H1 (cell line): ENCODE data around the gene UPF3A. TPM values are rescaled to one million over a fixed set of nuclear protein-coding genes. Genes with fewer than 3 reads are reported as not detected.
"Not testable (repeated sequence)": the region's sequence is repeated elsewhere in the genome, so short reads cannot be mapped to it uniquely, and the experiment has no call there.

Source experiments
- CTCF ChIA-PET: fragments of 300-600 bp; sonication (Branson Sonifier 250); formaldehyde crosslinking; loops from one replicate; lab custom pipeline; 2021; ENCODE audit not compliant: partially characterized antibody; lab: Charles Lee
- POLR2A ChIA-PET: fragments of 300-600 bp; sonication (Branson Sonifier 250); formaldehyde crosslinking; loops from one replicate; lab custom pipeline; 2021; ENCODE audit warnings: inconsistent platforms; ENCODE audit not compliant: partially characterized antibody; lab: Charles Lee
- DNase-seq, 2 experiments: peaks; one replicate each; pipeline versions ENCODE4 v3.0.0 to v3.0.0-alpha.2; 2010 to 2022; ENCODE audit warnings: low spot score in 2 of 2, low read depth in 1 of 2, mixed read lengths in 1 of 2
- FAIRE-seq: peaks from 2 replicates; lab custom pipeline; 2011; peaks lifted over from hg19 to GRCh38; lab: Jason Lieb, UNC
- H2AFZ ChIP-seq: 2 replicates; pipeline ENCODE4 v1.8.1; 2012; ENCODE audit warnings: low read length, inconsistent platforms
- H2AK5ac ChIP-seq: 2 replicates; pipeline ENCODE4 v1.6.1; 2013; ENCODE audit warnings: low read depth, low read length
- H2BK120ac ChIP-seq: replicated peaks from 2 replicates; pipeline ENCODE3; 2013; ENCODE audit warnings: low read depth, low read length, inconsistent platforms
- H2BK12ac ChIP-seq: 2 replicates; pipeline ENCODE4 v1.6.1; 2013; ENCODE audit warnings: low read depth, low read length
- H2BK15ac ChIP-seq: 2 replicates; pipeline ENCODE4 v1.6.1; 2013; ENCODE audit warnings: low read length
- H2BK20ac ChIP-seq: 2 replicates; pipeline ENCODE4 v1.6.1; 2013; ENCODE audit warnings: low read length
- H2BK5ac ChIP-seq: 2 replicates; pipeline ENCODE4 v1.6.1; 2013; ENCODE audit warnings: low read depth, low read length
- H3K14ac ChIP-seq: 2 replicates; pipeline ENCODE4 v1.6.1; 2013; ENCODE audit warnings: inconsistent platforms; ENCODE audit not compliant: insufficient read length
- H3K18ac ChIP-seq: 2 replicates; pipeline ENCODE4 v1.6.1; 2013; ENCODE audit warnings: low read length; ENCODE audit errors: extremely low read depth
- H3K23ac ChIP-seq: 2 replicates; pipeline ENCODE4 v1.6.1; 2013; ENCODE audit warnings: inconsistent platforms; ENCODE audit not compliant: insufficient read length
- H3K23me2 ChIP-seq: 2 replicates; pipeline ENCODE4 v1.6.1; 2013; ENCODE audit warnings: low read depth, low read length
- H3K27ac ChIP-seq: 2 replicates; pipeline ENCODE4 v1.6.1; 2011; ENCODE audit warnings: low read depth, low read length, inconsistent platforms
- H3K27me3 ChIP-seq, 4 experiments: replicated peaks in 1 of 4; 1 replicate in 1 of 4; 2 replicates in 3 of 4; pipeline versions ENCODE4 v1.6.1 to v1.8.1; 2011 to 2013; ENCODE audit warnings: low read length in 3 of 4, mild to moderate bottlenecking in 3 of 4, inconsistent platforms in 2 of 4, mixed read lengths in 2 of 4, moderate library complexity in 1 of 4; ENCODE audit not compliant: control insufficient read depth in 3 of 4, insufficient read depth in 3 of 4; ENCODE audit errors: extremely low read depth in 1 of 4
- H3K36me3 ChIP-seq, 4 experiments: 2 replicates each; pipeline versions ENCODE4 v1.6.1 to v1.8.1; 2011 to 2013; ENCODE audit warnings: mild to moderate bottlenecking in 4 of 4, low read length in 3 of 4, moderate library complexity in 2 of 4, control low read depth in 1 of 4, inconsistent platforms in 1 of 4; ENCODE audit not compliant: insufficient read depth in 4 of 4, control insufficient read depth in 2 of 4
- H3K4ac ChIP-seq: replicated peaks from 2 replicates; pipeline ENCODE3; 2013; ENCODE audit warnings: low read length, low read depth, mixed read lengths, inconsistent platforms; ENCODE audit not compliant: insufficient read length
- H3K4me1 ChIP-seq, 4 experiments: replicated peaks in 1 of 4; 1 replicate in 1 of 4; 2 replicates in 3 of 4; pipeline versions ENCODE4 v1.6.1 to v1.8.1; 2011 to 2013; ENCODE audit warnings: low read length in 3 of 4, inconsistent platforms in 2 of 4, mixed read lengths in 1 of 4; ENCODE audit not compliant: insufficient read depth in 4 of 4, control insufficient read depth in 3 of 4
- H3K4me2 ChIP-seq, 2 experiments: 2 replicates each; pipeline versions ENCODE4 v1.6.1 to v1.8.1; 2011 to 2013; ENCODE audit warnings: low read depth in 2 of 2, low read length in 2 of 2, control low read depth in 1 of 2, inconsistent platforms in 1 of 2, mild to moderate bottlenecking in 1 of 2; ENCODE audit not compliant: insufficient read depth in 1 of 2
- H3K4me3 ChIP-seq, 4 experiments: fragments of 200-600, 300-600 bp in 1 of 4; sonication (generic), shearing (Covaris generic), sonication (Bioruptor Twin) in 1 of 4; 2 replicates each; pipeline versions ENCODE4 v1.5.1 to v1.8.1; 2011 to 2016; ENCODE audit warnings: low read length in 4 of 4, low read depth in 3 of 4, control low read depth in 2 of 4, inconsistent platforms in 2 of 4, mild to moderate bottlenecking in 2 of 4, mixed read lengths in 1 of 4, moderate library complexity in 1 of 4; ENCODE audit not compliant: insufficient read depth in 2 of 4; ENCODE audit errors: extremely low read depth in 1 of 4
- H3K56ac ChIP-seq: replicated peaks from 2 replicates; pipeline ENCODE3; 2013; ENCODE audit warnings: low read depth, mild to moderate bottlenecking, mixed read lengths, low read length, inconsistent platforms; ENCODE audit not compliant: insufficient read length
- H3K79me1 ChIP-seq: 2 replicates; pipeline ENCODE4 v1.6.1; 2013; ENCODE audit warnings: low read depth, low read length, control low read depth
- H3K79me2 ChIP-seq, 2 experiments: 2 replicates each; pipeline versions ENCODE4 v1.6.1 to v1.8.1; 2012 to 2013; ENCODE audit warnings: low read length in 2 of 2, mild to moderate bottlenecking in 2 of 2, inconsistent platforms in 1 of 2; ENCODE audit not compliant: insufficient read depth in 2 of 2, control insufficient read depth in 1 of 2
- H3K9ac ChIP-seq, 4 experiments: replicated peaks in 1 of 4; 1 replicate in 1 of 4; 2 replicates in 3 of 4; pipeline versions ENCODE4 v1.6.1 to v1.8.1; 2011 to 2013; ENCODE audit warnings: low read depth in 3 of 4, low read length in 3 of 4, control low read depth in 2 of 4, mild to moderate bottlenecking in 2 of 4, moderate library complexity in 2 of 4, inconsistent platforms in 1 of 4; ENCODE audit errors: extremely low read depth in 1 of 4
- H3K9me3 ChIP-seq, 2 experiments: 2 replicates each; pipeline versions ENCODE4 v1.6.1 to v1.8.1; 2012 to 2013; ENCODE audit warnings: mild to moderate bottlenecking in 2 of 2, moderate library complexity in 2 of 2, control low read depth in 1 of 2, inconsistent platforms in 1 of 2, low read depth in 1 of 2, low read length in 1 of 2, mixed read lengths in 1 of 2; ENCODE audit not compliant: insufficient read depth in 2 of 2
- H4K20me1 ChIP-seq, 2 experiments: replicated peaks in 1 of 2; 2 replicates each; pipeline versions ENCODE3 to v1.8.1; 2011 to 2013; ENCODE audit warnings: inconsistent platforms in 2 of 2, low read length in 2 of 2, mild to moderate bottlenecking in 1 of 2; ENCODE audit not compliant: insufficient read depth in 2 of 2, control insufficient read depth in 1 of 2
- H4K5ac ChIP-seq: 2 replicates; pipeline ENCODE4 v1.6.1; 2013; ENCODE audit warnings: low read length, low read depth, mixed read lengths, inconsistent platforms; ENCODE audit not compliant: insufficient read length
- H4K8ac ChIP-seq: 2 replicates; pipeline ENCODE4 v1.8.0; 2013; ENCODE audit warnings: mild to moderate bottlenecking, moderate library complexity, low read length, inconsistent platforms; ENCODE audit not compliant: insufficient read depth; ENCODE audit errors: extremely low read depth
- H4K91ac ChIP-seq: replicated peaks from 2 replicates; pipeline ENCODE3; 2013; ENCODE audit warnings: low read length, mixed read lengths, inconsistent platforms; ENCODE audit not compliant: insufficient read length
- WGBS, 2 experiments: shearing (Covaris generic) in 1 of 2; methylation state at CpG; one replicate each; pipeline versions ENCODE4 v1.1.6 to v1.1.7; 2013 to 2015; ENCODE audit warnings: low lambda C conversion rate in 2 of 2, mixed read lengths in 2 of 2, inconsistent platforms in 1 of 2, low coverage in 1 of 2, missing lambda C conversion rate in 1 of 2; ENCODE audit not compliant: insufficient replicate concordance in 2 of 2, insufficient coverage in 1 of 2, insufficient read length in 1 of 2; ENCODE audit errors: extremely low coverage in 1 of 2, missing lambda C conversion rate in 1 of 2; 5-methylcytosine and 5-hydroxymethylcytosine counted together
- microRNA-seq, 2 experiments: library from miRNA; unstranded; fragments of <30 nt; microRNA quantifications; one replicate each; pipeline versions ENCODE4 to v1.2.0, GENCODE V29; 2016 to 2020; ENCODE audit warnings: borderline microRNAs expressed in 2 of 2, borderline number of aligned reads in 2 of 2, borderline replicate concordance in 1 of 2
- polyA plus RNA-seq, 7 experiments: library from polyadenylated mRNA; depleted of rRNA in 3 of 7; stranded (reverse) in 5 of 7; unstranded in 2 of 7; fragments of >200 nt in 5 of 7; fragments of 200-250 nt in 2 of 7; gene quantifications; 1 replicate in 5 of 7; 2 replicates in 1 of 7; 4 replicates in 1 of 7; pipeline versions ENCODE4 v1.2.1 to v1.2.3, GENCODE V29; 2011 to 2013; ENCODE audit warnings: missing spikeins in 2 of 7, mixed read lengths in 2 of 7
- small RNA-seq: library from polyadenylated mRNA; stranded (forward); fragments of <200 nt; extraction: miRNeasy Mini kit (QIAGEN cat#:217004); gene quantifications from one replicate; pipeline ENCODE3, GENCODE V24; 2013; ENCODE audit not compliant: insufficient read depth
- total RNA-seq: library from RNA; stranded (reverse); fragmentation: NEBNext Ultra II Directional; extraction: Animal tissue kit (Norgen Biotek cat#: 25700); gene quantifications from 2 replicates; pipeline ENCODE4 v1.2.1, GENCODE V29; 2021

UPF3A gene
- total and polyA plus RNA-seq, 2 of the 8 experiments (the other 6 are each of a cell fraction or from before 2014, with no cell fraction given): 47.1 to 58.2 TPM

- H2BK12ac ChIP-seq, H4K91ac ChIP-seq, H3K27ac ChIP-seq, H3K79me2 ChIP-seq, H2BK15ac ChIP-seq, H3K9ac ChIP-seq, H3K56ac ChIP-seq, H2BK120ac ChIP-seq, H3K4me3 ChIP-seq, H3K4me1 ChIP-seq, H2BK5ac ChIP-seq, H3K18ac ChIP-seq, H3K14ac ChIP-seq, H3K27me3 ChIP-seq, DNase-seq, H2AFZ ChIP-seq, H3K79me1 ChIP-seq, FAIRE-seq, H2AK5ac ChIP-seq, H2BK20ac ChIP-seq, POLR2A ChIA-PET, H4K8ac ChIP-seq, H4K5ac ChIP-seq, H3K4me2 ChIP-seq, H3K36me3 ChIP-seq, H3K23ac ChIP-seq, H3K4ac ChIP-seq, H3K23me2 ChIP-seq, H4K20me1 ChIP-seq: not testable (repeated sequence)
- peaks cover 0 to 11% of the 10 kb centered on the region in 2 experiments; a peak in 2 of 4 replicates for H3K9me3 ChIP-seq
- CTCF ChIA-PET: interaction anchor here (1.4 kb wide), 1 partner anchor 11 kb away, joined by 12 read pairs; no protein-coding TSS in a partner anchor
- 80% methylated on average over 23 of the region's 38 CpGs; no CpG with 5 or more reads in 1 of the 2 experiments for WGBS, 2 experiments
Observed at GRCh38 chr13:114353382-114353781, 72.0 kb downstream of the UPF3A start.

Small RNA genes within 50 kb of the gene (microRNA-seq; reads per million reads assigned to microRNA genes)
- gene MIR4502 (0.23 to 0.81 reads per million in 2 experiments), gene MIR548AR (0 reads per million in 2 experiments)

Small RNA genes within 50 kb of the gene (small RNA-seq; reads per million reads assigned to genes)
- gene MIR4502 (1.2 reads per million), gene MIR548AR (1.0 reads per million)

Other genes with a start within 250 kb of the UPF3A start
- 21.9 TPM in 2 replicates for gene RASA3, start 149.0 kb upstream of the UPF3A start, total RNA-seq
- gene RASA3, start 149.0 kb upstream of the UPF3A start, polyA plus RNA-seq (2011; rRNA removed): 7.5 and 11.0 TPM in 2 replicates
- gene CFAP97D2, start 102.3 kb upstream of the UPF3A start, total RNA-seq: not detected in 2 replicates
- not detected in 2 replicates for gene CFAP97D2, start 102.3 kb upstream of the UPF3A start, polyA plus RNA-seq (2011; rRNA removed)
- 78.7 and 83.4 TPM in 2 replicates for gene CDC16, start 46.7 kb upstream of the UPF3A start, total RNA-seq
- gene CDC16, start 46.7 kb upstream of the UPF3A start, polyA plus RNA-seq (2011; rRNA removed): 36.3 and 42.5 TPM in 2 replicates
- 40.6 and 41.9 TPM in 2 replicates for gene CHAMP1, start 32.9 kb downstream of the UPF3A start, total RNA-seq
- gene CHAMP1, start 32.9 kb downstream of the UPF3A start, polyA plus RNA-seq (2011; rRNA removed): 26.8 and 27.1 TPM in 2 replicates